ENCODE results near the gene TUBA1B.
"Not testable (repeated sequence)": the region's sequence is repeated elsewhere in the genome, so short reads cannot be mapped to it uniquely, and the experiment has no call there.

The TUBA1B gene

DNA sequence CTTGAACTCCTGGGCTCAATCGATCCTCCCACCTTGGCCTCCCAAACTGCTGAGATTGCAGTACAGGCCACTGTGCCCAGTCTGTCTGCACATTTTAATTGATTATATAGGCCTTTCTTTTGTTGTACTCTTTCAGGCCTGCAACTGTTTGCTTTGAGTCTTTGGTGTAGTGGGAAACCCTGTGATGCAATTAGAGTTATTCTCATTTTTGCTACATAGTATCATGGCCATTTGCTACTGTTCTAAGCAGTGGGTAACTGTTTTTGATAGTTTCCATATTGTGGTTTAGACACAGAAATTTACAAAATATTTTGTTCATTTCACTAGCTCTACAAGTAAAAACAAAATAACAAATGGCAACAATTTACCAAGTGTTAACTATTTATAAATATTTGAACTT lies 6.3 kb upstream of the TUBA1B start:
- Histone ChIP-seq H3K27ac (ENCODE audit: extremely low read depth, low read depth, low read length) (no peak overlapping the region), H3K4me1 (ENCODE audit: control insufficient read depth, insufficient read depth, low read length) (peaks cover 16% of the 10 kb centered on the region), H3K9me3 (ENCODE audit: control insufficient read depth, insufficient read depth, low read depth, low read length) (no peaks in the 10 kb centered on the region), H3K4me3 (ENCODE audit: low read depth, low read length) (no peak overlapping the region), H3K36me3 (ENCODE audit: control insufficient read depth in 2 of 2, insufficient read depth in 1 of 2, low read length in 2 of 2) (no peaks in the 10 kb centered on the region; a peak in 1 of 3 replicates)
- ChIA-PET CTCF (interaction anchor here (0.6 kb wide), 2 partner anchors 37 to 62 kb away, joined by 3 to 5 read pairs; no protein-coding TSS in a partner anchor), POLR2A (no interaction called here)
- TF ChIP-seq ZFP37 (tag by site-specific recombination; IDR thresholded peaks at IDR 0.05) (no peak), ZNF513 (tag by site-specific recombination; IDR thresholded peaks at IDR 0.05) (no peak), ZNF530 (tag by site-specific recombination; IDR thresholded peaks at IDR 0.05; ENCODE audit: low read depth) (no peak), ZSCAN16 (tag by site-specific recombination; IDR thresholded peaks at IDR 0.05) (no peak), ZNF404 (tag by site-specific recombination; IDR thresholded peaks at IDR 0.05) (no peak), ZNF596 (tag by site-specific recombination; IDR thresholded peaks at IDR 0.05) (no peak), ZNF37A (tag by site-specific recombination; IDR thresholded peaks at IDR 0.05) (no peak), HOXC10 (CRISPR knock-in tag; IDR thresholded peaks at IDR 0.05) (no peak), KLF1 (tag by site-specific recombination; IDR thresholded peaks at IDR 0.05) (no peak), ZNF433 (tag by site-specific recombination; IDR thresholded peaks at IDR 0.05; ENCODE audit: low read depth) (no peak), ZNF23 (tag by site-specific recombination; IDR thresholded peaks at IDR 0.05; ENCODE audit: borderline replicate concordance) (no peak), SALL2 (tag by site-specific recombination; IDR thresholded peaks at IDR 0.05; ENCODE audit: borderline replicate concordance) (no peak), PRDM1 (tag by site-specific recombination; IDR thresholded peaks at IDR 0.05) (no peak), ZNF423 (tag by site-specific recombination; IDR thresholded peaks at IDR 0.05) (no peak), HOXA7 (CRISPR knock-in tag; IDR thresholded peaks at IDR 0.05; ENCODE audit: borderline replicate concordance) (no peak), YY1 (tag by site-specific recombination; IDR thresholded peaks at IDR 0.05) (no peak)
- TF ChIP-seq, protein P1, sequence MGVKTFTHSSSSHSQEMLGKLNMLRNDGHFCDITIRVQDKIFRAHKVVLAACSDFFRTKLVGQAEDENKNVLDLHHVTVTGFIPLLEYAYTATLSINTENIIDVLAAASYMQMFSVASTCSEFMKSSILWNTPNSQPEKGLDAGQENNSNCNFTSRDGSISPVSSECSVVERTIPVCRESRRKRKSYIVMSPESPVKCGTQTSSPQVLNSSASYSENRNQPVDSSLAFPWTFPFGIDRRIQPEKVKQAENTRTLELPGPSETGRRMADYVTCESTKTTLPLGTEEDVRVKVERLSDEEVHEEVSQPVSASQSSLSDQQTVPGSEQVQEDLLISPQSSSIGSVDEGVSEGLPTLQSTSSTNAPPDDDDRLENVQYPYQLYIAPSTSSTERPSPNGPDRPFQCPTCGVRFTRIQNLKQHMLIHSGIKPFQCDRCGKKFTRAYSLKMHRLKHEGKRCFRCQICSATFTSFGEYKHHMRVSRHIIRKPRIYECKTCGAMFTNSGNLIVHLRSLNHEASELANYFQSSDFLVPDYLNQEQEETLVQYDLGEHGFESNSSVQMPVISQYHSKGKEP (tag by site-specific recombination; IDR thresholded peaks at IDR 0.05) = no peak

- POLR2A ChIA-PET; H3K27ac ChIP-seq (ENCODE audit: extremely low read depth, low read depth, low read length); H3K9me3 ChIP-seq (ENCODE audit: control insufficient read depth, insufficient read depth, low read depth, low read length); H3K36me3 ChIP-seq (ENCODE audit: control insufficient read depth in 2 of 2, insufficient read depth in 1 of 2, low read length in 2 of 2); H3K4me3 ChIP-seq (ENCODE audit: low read depth, low read length): not testable (repeated sequence)
- CTCF ChIA-PET = interaction anchor here (0.6 kb wide), 1 partner anchor 40 kb away, joined by 6 read pairs; no protein-coding TSS in a partner anchor
- H3K4me1 ChIP-seq (ENCODE audit: control insufficient read depth, insufficient read depth, low read length) = peaks cover 17% of the 10 kb centered on the region
- TF ChIP-seq, protein P2, sequence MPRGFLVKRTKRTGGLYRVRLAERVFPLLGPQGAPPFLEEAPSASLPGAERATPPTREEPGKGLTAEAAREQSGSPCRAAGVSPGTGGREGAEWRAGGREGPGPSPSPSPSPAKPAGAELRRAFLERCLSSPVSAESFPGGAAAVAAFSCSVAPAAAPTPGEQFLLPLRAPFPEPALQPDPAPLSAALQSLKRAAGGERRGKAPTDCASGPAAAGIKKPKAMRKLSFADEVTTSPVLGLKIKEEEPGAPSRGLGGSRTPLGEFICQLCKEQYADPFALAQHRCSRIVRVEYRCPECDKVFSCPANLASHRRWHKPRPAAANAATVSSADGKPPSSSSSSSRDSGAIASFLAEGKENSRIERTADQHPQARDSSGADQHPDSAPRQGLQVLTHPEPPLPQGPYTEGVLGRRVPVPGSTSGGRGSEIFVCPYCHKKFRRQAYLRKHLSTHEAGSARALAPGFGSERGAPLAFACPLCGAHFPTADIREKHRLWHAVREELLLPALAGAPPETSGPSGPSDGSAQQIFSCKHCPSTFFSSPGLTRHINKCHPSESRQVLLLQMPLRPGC (tag by site-specific recombination; IDR thresholded peaks at IDR 0.05) = 0 out of 2 replicates have a peak, but pooled peaks have one; percentile 53
- TF ChIP-seq SP7 (tag by site-specific recombination; IDR thresholded peaks at IDR 0.05) = peak; percentile 77
- TF ChIP-seq, protein P3, sequence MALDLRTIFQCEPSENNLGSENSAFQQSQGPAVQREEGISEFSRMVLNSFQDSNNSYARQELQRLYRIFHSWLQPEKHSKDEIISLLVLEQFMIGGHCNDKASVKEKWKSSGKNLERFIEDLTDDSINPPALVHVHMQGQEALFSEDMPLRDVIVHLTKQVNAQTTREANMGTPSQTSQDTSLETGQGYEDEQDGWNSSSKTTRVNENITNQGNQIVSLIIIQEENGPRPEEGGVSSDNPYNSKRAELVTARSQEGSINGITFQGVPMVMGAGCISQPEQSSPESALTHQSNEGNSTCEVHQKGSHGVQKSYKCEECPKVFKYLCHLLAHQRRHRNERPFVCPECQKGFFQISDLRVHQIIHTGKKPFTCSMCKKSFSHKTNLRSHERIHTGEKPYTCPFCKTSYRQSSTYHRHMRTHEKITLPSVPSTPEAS (tag by site-specific recombination; IDR thresholded peaks at IDR 0.05) = peak; percentile 33; the same call in 1 of the 2 replicates
Measured at GRCh38 chr12:49136997-49137396, 5.8 kb upstream of the TUBA1B start.
